Spinal cord (tissue), 10 donors: ENCODE data around the gene GNAI3. TPM values are rescaled to one million over a fixed set of nuclear protein-coding genes. Genes with fewer than 3 reads are reported as not detected.

ENCODE experiments used
- DNase-seq, 6 donors: peaks; one replicate each; pipeline versions ENCODE4 v3.0.0 to v3.0.0-alpha.2; 2013 to 2015; ENCODE audit warnings: low spot score in 6 of 6, low read depth in 4 of 6
- H3K27ac ChIP-seq: one replicate; pipeline ENCODE4 v1.5.1; 2013; ENCODE audit warnings: low read depth, low read length, control low read depth
- H3K27me3 ChIP-seq: one replicate; pipeline ENCODE4 v1.6.1; 2013; ENCODE audit warnings: low read length; ENCODE audit not compliant: control insufficient read depth, insufficient read depth
- H3K36me3 ChIP-seq: one replicate; pipeline ENCODE4 v1.6.1; 2013; ENCODE audit warnings: low read length; ENCODE audit not compliant: control insufficient read depth, insufficient read depth
- H3K4me1 ChIP-seq: one replicate; pipeline ENCODE4 v1.6.1; 2013; ENCODE audit warnings: low read length; ENCODE audit not compliant: control insufficient read depth, insufficient read depth
- H3K4me3 ChIP-seq: one replicate; pipeline ENCODE4 v1.5.1; 2013; ENCODE audit warnings: low read depth, low read length, control low read depth
- H3K9me3 ChIP-seq: one replicate; pipeline ENCODE4 v1.6.1; 2013; ENCODE audit warnings: low read length; ENCODE audit not compliant: control insufficient read depth, insufficient read depth
- WGBS: methylation state at CpG from one replicate; pipeline ENCODE4 v1.1.5; 2013; ENCODE audit warnings: missing lambda C conversion rate; ENCODE audit not compliant: insufficient coverage; 5-methylcytosine and 5-hydroxymethylcytosine counted together
- polyA plus RNA-seq, 2 donors: library from polyadenylated mRNA; unstranded; fragments of 120-200 nt; gene quantifications; one replicate each; pipeline ENCODE4 v1.2.1, GENCODE V29; 2013; ENCODE audit not compliant: insufficient read length in 2 of 2
- total RNA-seq, 2 donors: library from RNA; depleted of rRNA in 1 of 2; stranded (reverse); fragments of 120-200 nt in 1 of 2; fragments of >200 nt in 1 of 2; gene quantifications; one replicate each; pipeline versions ENCODE4 v1.2.3 to v1.2.4, GENCODE V29; 2013 to 2014
- donor health status: healthy.

Gene GNAI3
- total and polyA plus RNA-seq, 4 donors, result 8.4 to 13.0 (median 10.0) TPM

- DNase-seq, result no peak
- H3K4me1 ChIP-seq, result peaks cover 9% of the 10 kb centered on the region
- no peaks in the 10 kb centered on the region for H3K36me3 ChIP-seq
- H3K27me3 ChIP-seq, result peaks cover 8% of the 10 kb centered on the region
- H3K27ac ChIP-seq, result no peak overlapping the region
- H3K4me3 ChIP-seq, result no peak overlapping the region
- H3K9me3 ChIP-seq, result no peaks in the 10 kb centered on the region
- WGBS, result 89% methylated on average over 2 of the region's 7 CpGs
Measured at GRCh38 chr1:109522026-109522425, 26.4 kb upstream of the GNAI3 start.

DNA sequence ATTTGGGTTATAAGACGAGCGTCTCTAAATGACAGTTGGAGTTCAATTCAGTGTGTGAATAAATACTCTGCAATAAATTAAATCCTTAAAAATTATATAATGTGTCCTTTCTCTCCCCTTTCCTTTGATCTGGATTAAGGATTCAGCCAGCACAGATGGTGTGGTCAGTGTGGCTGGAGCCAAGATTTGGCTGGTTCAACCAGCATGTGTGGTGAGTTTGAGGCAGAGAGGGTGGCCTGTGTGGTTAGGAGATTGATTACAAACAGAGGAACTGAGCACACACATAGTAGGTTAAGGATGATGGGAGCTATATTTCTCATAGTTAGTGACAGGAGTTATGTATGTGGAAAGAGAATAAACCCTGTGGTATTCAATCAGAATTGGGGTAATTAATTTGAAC is 24.7 kb upstream of the GNAI3 start:
- no peak for DNase-seq
- Histone ChIP-seq H3K4me1 (peaks cover 9% of the 10 kb centered on the region), H3K36me3 (no peaks in the 10 kb centered on the region), H3K9me3 (no peaks in the 10 kb centered on the region), H3K27me3 (peaks cover 13% of the 10 kb centered on the region), H3K27ac (no peak overlapping the region), H3K4me3 (no peak overlapping the region)
- WGBS, result no CpG with 5 or more reads among the region's 2 CpGs

DNA sequence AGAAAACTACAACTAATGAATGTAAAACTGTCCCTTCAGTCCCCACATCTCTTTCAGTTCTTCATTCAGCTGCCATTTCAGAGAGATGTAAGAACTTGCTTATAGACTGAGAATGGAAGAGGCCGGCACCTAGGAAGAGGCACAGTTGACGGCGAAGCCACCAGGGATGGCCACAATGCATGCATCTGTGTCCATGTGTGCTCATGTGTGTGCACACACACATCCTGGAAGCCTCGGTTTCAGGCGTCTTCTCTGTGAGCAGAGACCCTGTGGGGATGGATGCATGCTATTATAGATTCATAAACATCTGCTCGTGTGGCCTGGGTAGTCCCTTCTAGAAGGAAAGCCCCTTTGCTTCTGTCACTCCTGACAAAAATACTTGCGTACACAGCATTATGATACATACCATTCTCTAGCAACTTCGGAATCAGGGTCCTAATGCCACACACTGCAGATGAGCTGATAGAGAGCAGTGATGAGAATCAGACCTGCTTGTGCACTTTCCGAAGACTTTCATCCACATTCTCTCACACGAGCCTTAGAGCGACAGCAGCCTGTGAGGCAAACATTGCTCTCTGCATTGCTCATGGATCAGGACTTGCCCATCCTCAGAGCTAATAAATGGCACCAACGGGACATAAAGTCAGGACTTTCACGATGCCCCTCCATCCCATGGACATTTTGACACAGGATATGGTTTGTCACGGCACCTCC is 21.2 kb upstream of the GNAI3 start:
- Histone ChIP-seq H3K4me3 (no peak overlapping the region), H3K9me3 (no peaks in the 10 kb centered on the region), H3K27me3 (peaks cover 8% of the 10 kb centered on the region), H3K27ac (no peak overlapping the region), H3K4me1 (peaks cover 35% of the 10 kb centered on the region), H3K36me3 (no peaks in the 10 kb centered on the region)
- WGBS, result 77% methylated on average over 9 of the region's 14 CpGs
- peak in 1 of 6 donors; percentile 82 for DNase-seq

- H3K27me3 ChIP-seq, result peaks cover 8% of the 10 kb centered on the region
- WGBS, result 78% methylated on average over 8 of the region's 9 CpGs
- H3K4me3 ChIP-seq, result no peak overlapping the region
- no peak overlapping the region for H3K27ac ChIP-seq
- no peaks in the 10 kb centered on the region for H3K9me3 ChIP-seq
- H3K4me1 ChIP-seq, result peaks cover 42% of the 10 kb centered on the region
- H3K36me3 ChIP-seq, result no peaks in the 10 kb centered on the region
- no peak for DNase-seq
Measured at GRCh38 chr1:109527846-109528695, 20.3 kb upstream of the GNAI3 start.

GRCh38 chr1:109528712-109529111 is 19.7 kb upstream of the GNAI3 start:
- Histone ChIP-seq H3K27ac (no peak overlapping the region), H3K36me3 (no peaks in the 10 kb centered on the region), H3K9me3 (no peaks in the 10 kb centered on the region), H3K27me3 (peaks cover 10% of the 10 kb centered on the region), H3K4me3 (no peak overlapping the region), H3K4me1 (peaks cover 42% of the 10 kb centered on the region)
- DNase-seq, result no peak
- 82% methylated on average over 3 of the region's 3 CpGs for WGBS

DNA sequence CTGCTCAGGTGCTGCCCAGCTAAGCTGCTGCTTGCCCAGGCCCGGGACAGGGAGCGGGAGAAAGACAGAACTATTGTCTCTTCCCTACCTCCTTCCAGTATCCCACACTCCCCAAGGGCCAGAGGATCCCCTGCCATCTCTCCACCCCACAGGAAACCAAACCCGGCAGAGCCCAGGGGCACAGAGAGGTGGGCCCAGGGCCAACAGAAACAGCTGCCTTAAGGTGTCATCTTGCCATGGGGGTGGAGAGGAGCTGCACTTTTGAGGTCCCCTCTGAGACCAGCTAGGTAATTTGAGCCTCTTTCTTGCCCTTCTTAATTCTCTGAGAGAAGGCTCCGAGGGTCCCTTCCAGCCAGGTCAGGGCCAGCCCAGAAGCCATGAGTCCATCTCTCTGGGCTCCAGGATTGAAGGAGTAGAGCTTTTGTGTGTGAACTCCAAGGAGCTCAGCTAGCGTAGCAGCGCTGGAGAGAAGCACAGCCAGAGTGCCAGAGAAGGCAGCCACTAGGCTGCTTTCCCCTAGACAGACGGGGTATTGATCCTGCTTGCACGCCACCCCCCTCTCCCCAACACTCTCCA is 18.4 kb upstream of the GNAI3 start:
- Histone ChIP-seq H3K4me1 (peaks cover 42% of the 10 kb centered on the region), H3K9me3 (no peaks in the 10 kb centered on the region), H3K36me3 (no peaks in the 10 kb centered on the region), H3K4me3 (no peak overlapping the region), H3K27me3 (peaks cover 12% of the 10 kb centered on the region), H3K27ac (peak overlapping the region; percentile 35)
- no peak for DNase-seq
- 29% methylated on average over 6 of the region's 8 CpGs for WGBS

DNA sequence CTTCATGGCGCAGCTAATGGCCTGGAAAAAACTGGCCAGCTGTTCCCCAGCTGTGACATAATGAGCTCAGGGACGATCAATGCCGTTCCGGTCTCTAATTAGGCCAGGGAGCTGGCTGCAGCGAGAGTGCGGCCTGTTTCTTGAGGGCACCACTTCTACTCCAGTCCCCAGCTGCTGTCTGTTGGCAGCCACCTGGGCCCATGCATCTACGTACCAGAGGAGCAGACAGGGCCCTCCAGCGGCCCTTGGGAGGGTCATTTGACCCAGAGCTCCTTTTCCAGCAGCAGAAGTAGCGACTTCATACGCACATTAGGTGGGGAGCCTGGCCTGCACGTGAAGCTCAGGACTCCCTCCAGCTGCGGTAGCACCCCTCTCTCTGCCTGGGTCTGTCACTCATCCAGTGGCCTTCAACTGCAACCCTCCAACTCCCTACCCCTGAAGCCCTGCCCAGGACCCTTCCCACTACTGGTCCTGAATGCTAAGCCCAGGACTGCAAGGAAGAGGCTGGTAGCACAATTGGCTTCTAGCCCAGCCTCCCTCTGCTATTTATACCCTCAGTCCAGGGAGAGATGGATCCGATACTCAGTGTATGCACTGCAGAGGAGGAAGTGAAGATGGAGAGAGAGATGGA is 17.8 kb upstream of the GNAI3 start:
- no peaks in the 10 kb centered on the region for H3K36me3 ChIP-seq
- peaks cover 12% of the 10 kb centered on the region for H3K27me3 ChIP-seq
- peak overlapping the region; percentile 35 for H3K27ac ChIP-seq
- no peak overlapping the region for H3K4me3 ChIP-seq
- 27% methylated on average over 12 of the region's 13 CpGs for WGBS
- DNase-seq, result peak in 3 of 6 donors; percentile 55 to 91 (median 81)
- H3K4me1 ChIP-seq, result peaks cover 45% of the 10 kb centered on the region
- no peaks in the 10 kb centered on the region for H3K9me3 ChIP-seq

DNA sequence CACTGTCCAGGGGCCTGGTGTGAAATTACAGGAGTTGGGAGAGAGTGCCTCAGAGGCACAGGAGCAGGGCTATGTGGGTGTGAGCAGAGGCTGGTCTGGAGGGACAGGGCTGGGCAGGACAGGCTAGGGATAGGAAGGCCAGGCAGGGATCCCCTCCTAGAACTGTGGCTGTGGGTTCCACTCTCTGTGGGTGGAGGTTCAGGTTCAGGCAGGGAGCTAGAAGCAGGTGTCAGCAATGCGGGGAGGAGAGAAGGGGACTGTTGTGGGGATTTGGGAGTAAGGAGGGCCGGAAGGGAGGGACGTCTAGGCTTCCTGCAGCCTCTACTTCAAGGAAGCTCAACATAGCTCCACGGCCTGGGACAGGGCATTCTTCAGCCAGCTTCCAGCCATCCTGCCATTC is 17.0 kb upstream of the GNAI3 start:
- Histone ChIP-seq H3K36me3 (no peaks in the 10 kb centered on the region), H3K9me3 (no peaks in the 10 kb centered on the region), H3K4me1 (peaks cover 53% of the 10 kb centered on the region), H3K4me3 (no peak overlapping the region), H3K27ac (no peak overlapping the region), H3K27me3 (peaks cover 12% of the 10 kb centered on the region)
- 71% methylated on average over 2 of the region's 4 CpGs for WGBS
- DNase-seq, result no peak

DNA sequence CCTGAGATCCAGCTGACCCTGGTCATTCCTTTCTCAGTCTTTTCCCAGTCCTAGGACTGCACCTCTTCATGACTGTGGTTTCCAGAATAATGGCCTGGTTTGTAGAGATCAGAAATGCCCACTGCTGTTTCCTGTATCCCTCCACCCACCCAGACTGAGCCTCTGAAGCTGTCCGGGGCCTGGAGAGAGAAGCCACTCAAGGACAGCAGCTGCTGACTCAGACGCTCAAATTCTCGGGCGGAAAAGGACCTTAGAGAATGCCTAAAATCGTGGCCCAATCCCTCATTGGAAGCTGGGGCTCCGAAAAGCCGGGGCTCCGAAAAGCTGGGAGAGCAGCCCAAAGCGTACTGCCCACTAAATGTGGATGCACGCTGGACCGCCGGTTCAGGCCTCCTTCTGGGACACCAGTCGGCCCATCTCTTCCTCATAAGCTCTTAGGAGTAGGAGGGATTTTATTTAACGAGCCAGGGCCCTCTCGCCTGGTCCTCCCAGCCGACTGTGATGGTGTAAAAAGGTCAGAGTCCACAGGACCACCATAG is 16.5 kb upstream of the GNAI3 start:
- Histone ChIP-seq H3K4me1 (peaks cover 57% of the 10 kb centered on the region), H3K27ac (no peak overlapping the region), H3K4me3 (peak overlapping the region; percentile 1), H3K9me3 (no peaks in the 10 kb centered on the region), H3K36me3 (no peaks in the 10 kb centered on the region), H3K27me3 (peaks cover 12% of the 10 kb centered on the region)
- DNase-seq, result no peak
- WGBS, result 54% methylated on average over 11 of the region's 16 CpGs
